Retinal pigment epithelial cell (primary cell): ENCODE measurements around the gene GPN3.
"Not testable (repeated sequence)": the region's sequence is repeated elsewhere in the genome, so short reads cannot be mapped to it uniquely, and the experiment has no call there.

ENCODE experiments used
- DNase-seq: peaks from one replicate; pipeline ENCODE4 v3.0.0-alpha.2; 2010; ENCODE audit warnings: low read depth
- H3K4me3 ChIP-seq: 2 replicates; pipeline ENCODE4 v1.5.1; 2011; ENCODE audit warnings: mild to moderate bottlenecking, low read length, control low read depth, moderate library complexity
- TF ChIP-seq, protein P1 (sequence below): conservative IDR thresholded peaks from 2 replicates; pipeline ENCODE4 v1.5.1; 2011; ENCODE audit warnings: low read depth, low read length, control low read depth, inconsistent platforms

Gene GPN3

DNA sequence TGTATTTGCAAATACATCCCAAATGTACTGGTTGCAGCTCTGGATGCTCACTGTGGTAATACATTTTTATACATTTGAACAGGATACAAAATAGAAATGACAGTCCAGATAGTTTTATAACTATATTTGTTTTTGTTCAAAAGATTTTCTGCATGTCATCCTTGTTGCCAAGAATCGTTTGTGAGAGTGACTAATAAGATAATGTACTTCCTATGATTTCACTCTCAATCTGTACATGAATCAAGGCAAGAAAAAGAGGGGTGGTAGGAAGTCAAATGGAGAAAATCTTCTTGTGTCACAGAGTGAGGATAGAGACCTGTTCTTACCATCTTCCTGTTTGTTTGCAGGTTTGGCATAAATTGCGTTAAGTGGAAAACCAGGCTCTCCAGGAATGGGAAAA is 31.8 kb downstream of the GPN3 start:
- H3K4me3 ChIP-seq: no peak overlapping the region
- TF ChIP-seq, protein P1, sequence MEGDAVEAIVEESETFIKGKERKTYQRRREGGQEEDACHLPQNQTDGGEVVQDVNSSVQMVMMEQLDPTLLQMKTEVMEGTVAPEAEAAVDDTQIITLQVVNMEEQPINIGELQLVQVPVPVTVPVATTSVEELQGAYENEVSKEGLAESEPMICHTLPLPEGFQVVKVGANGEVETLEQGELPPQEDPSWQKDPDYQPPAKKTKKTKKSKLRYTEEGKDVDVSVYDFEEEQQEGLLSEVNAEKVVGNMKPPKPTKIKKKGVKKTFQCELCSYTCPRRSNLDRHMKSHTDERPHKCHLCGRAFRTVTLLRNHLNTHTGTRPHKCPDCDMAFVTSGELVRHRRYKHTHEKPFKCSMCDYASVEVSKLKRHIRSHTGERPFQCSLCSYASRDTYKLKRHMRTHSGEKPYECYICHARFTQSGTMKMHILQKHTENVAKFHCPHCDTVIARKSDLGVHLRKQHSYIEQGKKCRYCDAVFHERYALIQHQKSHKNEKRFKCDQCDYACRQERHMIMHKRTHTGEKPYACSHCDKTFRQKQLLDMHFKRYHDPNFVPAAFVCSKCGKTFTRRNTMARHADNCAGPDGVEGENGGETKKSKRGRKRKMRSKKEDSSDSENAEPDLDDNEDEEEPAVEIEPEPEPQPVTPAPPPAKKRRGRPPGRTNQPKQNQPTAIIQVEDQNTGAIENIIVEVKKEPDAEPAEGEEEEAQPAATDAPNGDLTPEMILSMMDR: no peak
- DNase-seq: no peak

DNA sequence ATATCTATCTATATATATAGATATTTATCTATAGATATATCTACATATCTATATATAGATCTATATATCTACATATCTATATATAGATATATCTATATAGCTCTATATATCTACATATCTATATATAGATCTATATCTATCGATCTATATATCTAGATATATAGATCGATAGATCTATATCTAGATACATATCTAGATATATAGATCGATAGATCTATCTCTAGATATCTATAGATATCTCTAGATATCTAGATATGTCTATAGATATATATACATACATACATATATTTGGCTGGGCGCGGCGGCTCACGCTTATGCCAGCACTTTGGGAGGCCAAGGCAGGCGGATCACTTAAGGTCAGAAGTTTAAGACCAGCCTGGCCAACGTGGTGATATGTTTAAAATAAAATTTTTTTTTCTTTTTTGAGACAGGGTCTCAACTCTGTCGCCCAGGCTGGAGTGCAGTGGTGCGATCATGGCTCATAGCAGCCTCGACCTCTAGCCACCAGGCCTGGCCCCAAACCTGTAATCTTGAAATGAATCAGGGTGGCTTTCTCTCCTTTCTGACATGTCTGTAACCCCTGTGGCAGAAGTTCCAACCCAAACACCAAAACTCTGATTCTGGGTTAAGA is 36.0 kb downstream of the GPN3 start:
- peak overlapping the region; percentile 40 for H3K4me3 ChIP-seq
- TF ChIP-seq, protein P1: no peak
- DNase-seq: no peak

DNA sequence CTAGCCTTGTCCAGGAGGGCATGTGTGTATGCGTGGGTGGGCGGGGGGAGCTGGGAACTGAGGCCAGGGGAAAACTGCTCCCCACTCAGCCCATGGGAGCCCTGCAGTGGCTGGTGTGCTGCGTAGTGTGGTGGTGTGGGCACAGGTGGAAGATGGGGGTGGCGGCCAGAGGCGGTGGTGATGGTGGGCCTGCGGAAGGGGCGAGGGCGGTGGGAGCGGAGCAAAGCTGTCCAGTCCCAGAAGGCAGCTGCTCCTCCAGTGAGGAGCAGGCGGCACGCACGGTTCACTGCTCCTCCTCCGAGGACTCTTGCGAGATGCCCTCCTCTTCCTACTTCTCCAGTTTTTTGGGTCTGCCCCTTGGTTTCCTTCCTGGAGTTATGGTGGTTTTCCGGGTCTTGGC is 38.4 kb downstream of the GPN3 start:
- DNase-seq, H3K4me3 ChIP-seq: not testable (repeated sequence)

DNA sequence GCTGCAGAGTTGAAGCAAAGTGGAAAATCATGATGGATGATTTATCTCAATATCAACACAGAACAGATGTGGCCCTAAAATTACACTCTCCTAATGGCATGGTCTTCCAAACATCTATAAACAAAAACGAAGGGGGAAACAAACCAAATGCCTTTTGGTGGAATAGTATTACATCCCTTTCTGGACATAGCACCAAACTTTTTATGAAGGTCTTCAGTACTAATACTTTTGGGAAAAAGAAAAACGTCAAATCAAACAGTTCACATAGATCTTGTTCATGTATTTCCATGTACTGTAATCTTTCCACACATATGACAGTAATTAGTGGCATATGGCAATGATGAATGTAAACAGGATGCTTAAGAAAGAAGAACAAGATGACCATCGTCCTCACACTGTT is 41.7 kb downstream of the GPN3 start:
- H3K4me3 ChIP-seq: no peak overlapping the region
- no peak for DNase-seq
- TF ChIP-seq, protein P1: no peak

DNA sequence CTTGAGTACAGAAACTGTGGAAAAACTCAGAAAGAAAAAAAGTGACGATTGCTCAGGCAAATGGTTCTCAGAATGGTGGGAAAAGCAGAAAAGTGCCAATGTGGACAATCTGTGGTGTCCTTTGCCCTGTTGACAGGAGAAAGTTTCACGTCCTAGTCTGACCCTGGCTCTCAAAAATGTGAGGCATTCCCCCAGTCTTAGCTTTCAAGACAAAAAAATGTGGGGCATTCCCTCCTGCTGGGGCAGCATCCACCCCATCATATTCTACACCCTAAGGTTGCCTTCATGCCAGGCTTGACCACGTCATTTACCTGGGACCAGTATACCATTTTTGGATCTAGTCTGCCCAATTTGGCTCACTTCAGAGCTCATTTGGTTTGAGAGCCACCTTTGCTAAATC is 43.8 kb downstream of the GPN3 start:
- H3K4me3 ChIP-seq: no peak overlapping the region
- TF ChIP-seq, protein P1: no peak
- DNase-seq: no peak

DNA sequence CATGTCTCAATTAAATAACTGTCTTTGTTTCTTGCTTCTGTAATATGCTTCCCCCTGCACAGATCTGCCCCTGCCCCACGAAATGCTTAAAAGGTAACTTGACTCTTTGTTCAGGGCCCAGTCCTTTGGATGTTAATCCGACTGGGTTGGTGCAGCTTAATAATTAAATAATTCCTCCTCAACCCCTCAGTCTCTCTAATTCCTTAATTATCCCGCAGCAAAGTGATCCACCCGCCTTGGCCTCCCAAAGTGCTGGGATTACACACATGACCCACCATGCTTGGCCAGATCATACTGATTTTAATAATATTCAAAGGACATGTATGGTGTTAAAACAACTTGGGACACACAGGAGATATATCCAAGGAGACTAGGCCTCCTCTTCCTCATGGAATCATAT is 46.4 kb downstream of the GPN3 start:
- no peak overlapping the region for H3K4me3 ChIP-seq
- no peak for DNase-seq
- TF ChIP-seq, protein P1: no peak

DNA sequence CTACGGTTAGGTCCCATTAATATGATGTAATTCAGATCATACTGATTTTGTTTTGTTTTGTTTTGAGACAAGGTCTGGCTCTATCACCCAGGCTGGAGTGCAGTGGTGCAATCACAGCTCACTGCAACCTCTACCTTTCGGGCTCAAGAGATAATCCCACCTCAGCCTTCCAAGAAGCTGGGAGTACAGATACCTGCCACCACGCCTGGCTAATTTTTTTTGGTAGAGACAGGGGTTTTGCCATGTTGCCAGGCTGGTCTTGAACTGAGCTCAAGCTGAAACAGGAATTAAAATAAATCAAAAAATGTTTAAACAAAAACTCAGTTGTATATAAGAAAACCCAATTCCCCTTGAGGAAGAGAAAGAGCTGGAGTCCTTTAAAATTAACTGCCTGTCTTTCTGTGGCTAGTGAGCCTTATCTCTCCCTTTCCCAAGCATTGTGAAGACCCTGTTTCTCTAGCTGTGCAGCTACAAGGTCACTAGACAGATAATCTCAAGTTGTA is 46.8 kb downstream of the GPN3 start:
- DNase-seq: no peak
- TF ChIP-seq, protein P1: no peak
- H3K4me3 ChIP-seq: no peak overlapping the region

DNA sequence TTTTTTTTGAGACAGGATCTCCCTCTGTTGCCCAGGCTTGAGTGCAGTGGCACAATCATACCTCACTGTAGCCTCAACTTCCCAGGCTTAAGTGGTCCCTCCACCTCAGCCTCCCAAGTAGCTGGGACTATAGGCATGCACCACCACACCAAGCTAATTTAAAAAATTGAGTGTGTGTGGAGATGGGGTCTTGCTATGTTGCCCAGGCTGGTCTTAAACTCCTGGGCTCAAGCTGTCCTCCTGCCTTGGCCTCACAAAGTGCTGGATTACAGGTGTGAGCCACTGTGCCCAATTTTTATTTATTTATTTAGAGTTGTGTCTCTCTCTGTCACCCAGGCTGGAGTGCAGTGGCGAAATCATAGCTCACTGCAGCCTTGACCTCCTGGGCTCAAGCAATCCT is 47.4 kb downstream of the GPN3 start:
- DNase-seq, H3K4me3 ChIP-seq: not testable (repeated sequence)

DNA sequence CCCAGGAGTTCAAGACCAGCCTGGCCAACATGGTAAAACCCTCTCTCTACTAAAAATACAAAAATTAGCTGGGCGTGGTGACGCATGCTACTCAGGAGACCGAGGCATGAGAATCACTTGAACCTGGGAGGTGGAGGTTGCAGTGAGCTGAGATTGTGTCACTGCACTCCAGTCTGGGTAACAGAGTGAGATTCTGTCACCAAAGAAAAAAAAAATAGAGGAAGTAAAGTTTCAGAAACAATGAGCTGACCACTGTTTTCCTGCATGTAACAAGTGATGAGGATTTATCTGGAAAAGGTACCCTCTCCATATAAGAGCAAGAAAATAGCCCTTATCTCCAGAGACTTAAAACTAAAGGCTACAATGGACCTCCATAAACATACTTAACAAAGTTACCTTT is 50.9 kb downstream of the GPN3 start:
- DNase-seq, H3K4me3 ChIP-seq: not testable (repeated sequence)

DNA sequence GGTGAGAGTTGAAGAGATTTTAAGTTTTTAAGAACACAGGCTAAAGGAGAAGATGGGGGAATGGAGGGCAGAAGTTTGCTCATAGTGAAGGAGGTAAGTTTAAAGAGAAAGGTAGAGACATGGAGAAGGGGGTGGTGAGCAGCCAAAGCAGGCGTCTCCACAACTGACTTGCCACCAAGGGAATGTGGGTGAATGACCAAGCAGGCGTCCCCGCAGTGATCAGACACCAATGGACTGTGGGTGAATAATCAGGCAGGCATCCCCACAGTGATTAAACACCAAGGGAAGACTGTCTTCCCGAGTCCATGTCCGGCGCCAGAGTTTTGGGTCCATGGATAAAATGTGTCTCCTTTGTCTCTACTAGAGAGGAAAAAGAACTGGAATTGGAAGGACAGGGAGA is 58.0 kb downstream of the GPN3 start:
- DNase-seq, H3K4me3 ChIP-seq: not testable (repeated sequence)

DNA sequence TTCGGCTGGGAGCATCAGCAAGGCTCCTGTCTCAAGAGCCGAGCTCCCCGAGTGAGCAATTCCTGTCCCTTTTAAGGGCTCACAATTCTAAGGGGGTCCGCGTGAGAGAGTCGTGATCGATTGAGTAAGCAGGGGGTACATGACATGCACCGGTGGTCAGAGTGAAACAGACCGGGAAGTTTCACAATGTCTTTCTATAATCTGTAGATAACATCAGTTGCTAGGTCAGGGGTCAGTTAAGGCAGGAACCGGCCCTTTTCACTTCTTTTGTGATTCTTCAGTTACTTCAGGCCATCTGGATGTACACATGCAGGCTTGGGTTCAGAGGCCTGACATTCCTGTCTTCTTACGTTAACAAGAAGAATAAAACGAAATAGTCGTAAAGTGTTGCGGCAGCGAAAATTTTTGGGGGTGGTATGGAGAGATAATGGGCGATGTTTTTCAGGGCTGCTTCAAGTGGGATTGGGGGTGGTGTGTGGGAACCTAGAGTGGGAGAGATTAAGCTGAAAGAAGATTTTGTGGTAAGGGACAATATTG is 62.9 kb downstream of the GPN3 start:
- DNase-seq, H3K4me3 ChIP-seq: not testable (repeated sequence)
